Gastrocnemius medialis (tissue), 4 donors: Measurements from ENCODE around the gene ADAMTSL3. TPM values are rescaled to one million over a fixed set of nuclear protein-coding genes. Genes with fewer than 3 reads are reported as not detected.

Experiments
- ATAC-seq, 2 donors: fragments of 150-250 bp; one replicate each; pipeline ENCODE4 v1.9.1; 2016
- DNase-seq, 2 donors: peaks; one replicate each; pipeline ENCODE4 v3.0.0-alpha.2; 2019
- H3K27ac ChIP-seq, 4 donors: fragments of 200-600 bp; sonication (generic); 1 replicate in 1 of 4; 2 replicates in 3 of 4; pipeline ENCODE4 v1.5.1; 2016 to 2018; ENCODE audit warnings: mild to moderate bottlenecking in 2 of 4, moderate library complexity in 1 of 4
- H3K27me3 ChIP-seq, 3 donors: fragments of 200-600 bp; sonication (generic) in 2 of 3; 1 replicate in 1 of 3; 2 replicates in 2 of 3; pipeline versions ENCODE4 v1.5.1 to v1.6.0; 2016 to 2019; ENCODE audit warnings: mild to moderate bottlenecking in 1 of 3, moderate library complexity in 1 of 3
- H3K36me3 ChIP-seq, 2 donors: fragments of 200-600 bp; sonication (generic) in 1 of 2; one replicate each; pipeline ENCODE4 v1.5.1; 2017 to 2018
- H3K4me1 ChIP-seq, 2 donors: fragments of 200-600 bp; sonication (generic) in 1 of 2; one replicate each; pipeline ENCODE4 v1.5.1; 2016 to 2017; ENCODE audit warnings: mild to moderate bottlenecking in 2 of 2
- H3K4me3 ChIP-seq, 4 donors: fragments of 200-600 bp; sonication (generic) in 3 of 4; 1 replicate in 1 of 4; 2 replicates in 3 of 4; pipeline ENCODE4 v1.5.1; 2016 to 2019; ENCODE audit warnings: mild to moderate bottlenecking in 2 of 4
- H3K9me3 ChIP-seq, 3 donors: fragments of 200-600 bp; sonication (generic) in 2 of 3; 1 replicate in 1 of 3; 2 replicates in 2 of 3; pipeline ENCODE4 v1.5.1; 2016 to 2019
- CTCF ChIP-seq, 5 experiments: fragments of 450-650 bp in 3 of 5; fragments of 200-600 bp in 2 of 5; sonication (generic) in 2 of 5; IDR thresholded peaks in 4 of 5; conservative IDR thresholded peaks in 1 of 5; 1 replicate in 4 of 5; 2 replicates in 1 of 5; pipeline ENCODE4 v1.5.1; 2016 to 2019; ENCODE audit warnings: antibody characterized with exemption in 5 of 5, mild to moderate bottlenecking in 3 of 5, moderate library complexity in 3 of 5
- POLR2A ChIP-seq, 2 donors: fragments of 450-650 bp; IDR thresholded peaks; one replicate each; pipeline ENCODE4 v1.6.1; 2017; ENCODE audit warnings: antibody characterized with exemption in 2 of 2, mild to moderate bottlenecking in 2 of 2, moderate library complexity in 2 of 2
- in situ Hi-C, 4 donors: fragments of 200-750 bp; cut with MboI; loops; one replicate each; pipeline versions ENCODE4 v1.15.0 to v1.8.0; 2017; ENCODE audit warnings: low sequenced_read_pairs in 4 of 4
- intact Hi-C: fragments of 100-400 bp; cut with DNase I; formaldehyde crosslinking; loops from one replicate; pipeline ENCODE4 v1.15.1; 2023; ENCODE audit warnings: low total_unique reads
- total RNA-seq, 4 donors: library from RNA; depleted of rRNA; stranded (reverse); fragments of >200 nt; gene quantifications; one replicate each; pipeline versions ENCODE4 v1.1.0 to v1.2.3, GENCODE V29; 2016

The ADAMTSL3 gene
- total RNA-seq, 4 donors from 2014 or later, result 0.66 to 2.9 (median 0.76) TPM

GRCh38 chr15:83858820-83859505 lies 205.0 kb downstream of the ADAMTSL3 start:
- Histone ChIP-seq H3K4me3 (no peak overlapping the region), H3K9me3 (no peaks in the 10 kb centered on the region), H3K36me3 (no peaks in the 10 kb centered on the region), H3K27me3 (no peaks in the 10 kb centered on the region), H3K4me1 (no peaks in the 10 kb centered on the region), H3K27ac (no peak overlapping the region)
- no peak for ATAC-seq
- TF ChIP-seq CTCF (IDR thresholded peaks at IDR 0.05 in 4 of 5, conservative IDR thresholded peaks at IDR 0.05 in 1 of 5) (no peak), POLR2A (IDR thresholded peaks at IDR 0.05) (no peak)
- intact Hi-C loops (no loop called here), in situ Hi-C loops (no loop called here)
- DNase-seq, result no peak

GRCh38 chr15:83866692-83867091 lies 212.8 kb downstream of the ADAMTSL3 start:
- Histone ChIP-seq H3K4me3 (no peak overlapping the region), H3K9me3 (no peaks in the 10 kb centered on the region), H3K36me3 (no peaks in the 10 kb centered on the region), H3K27me3 (no peaks in the 10 kb centered on the region), H3K4me1 (no peaks in the 10 kb centered on the region), H3K27ac (no peak overlapping the region)
- TF ChIP-seq CTCF (IDR thresholded peaks at IDR 0.05 in 4 of 5, conservative IDR thresholded peaks at IDR 0.05 in 1 of 5), result no peak
- no peak for TF ChIP-seq POLR2A (IDR thresholded peaks at IDR 0.05)
- intact Hi-C loops (no loop called here), in situ Hi-C loops (no loop called here)
- DNase-seq (no peak), ATAC-seq (no peak)

- in situ Hi-C loops (no loop called here), intact Hi-C loops (no loop called here)
- no peaks in the 10 kb centered on the region for H3K36me3 ChIP-seq
- no peaks in the 10 kb centered on the region for H3K9me3 ChIP-seq
- no peak overlapping the region for H3K4me3 ChIP-seq
- H3K27ac ChIP-seq, result peak overlapping the region in 1 of 4 donors; percentile 22
- no peaks in the 10 kb centered on the region for H3K27me3 ChIP-seq
- DNase-seq (no peak), ATAC-seq (no peak)
- TF ChIP-seq POLR2A (IDR thresholded peaks at IDR 0.05) (no peak), CTCF (IDR thresholded peaks at IDR 0.05 in 4 of 5, conservative IDR thresholded peaks at IDR 0.05 in 1 of 5) (no peak)
- no peaks in the 10 kb centered on the region for H3K4me1 ChIP-seq
These were observed 215.4 kb downstream of the ADAMTSL3 start for GRCh38 chr15:83869341-83869740.

- intact Hi-C loops (no loop called here), in situ Hi-C loops (no loop called here)
- H3K27me3 ChIP-seq, result no peaks in the 10 kb centered on the region
- H3K4me1 ChIP-seq, result no peaks in the 10 kb centered on the region
- H3K36me3 ChIP-seq, result no peaks in the 10 kb centered on the region
- TF ChIP-seq CTCF (IDR thresholded peaks at IDR 0.05 in 4 of 5, conservative IDR thresholded peaks at IDR 0.05 in 1 of 5) (no peak), POLR2A (IDR thresholded peaks at IDR 0.05) (no peak)
- no peak overlapping the region for H3K27ac ChIP-seq
- ATAC-seq (peak in 1 of 2 donors; percentile 74), DNase-seq (no peak)
- no peak overlapping the region for H3K4me3 ChIP-seq
- H3K9me3 ChIP-seq, result no peaks in the 10 kb centered on the region
These were observed 218.1 kb downstream of the ADAMTSL3 start for GRCh38 chr15:83871808-83872559.
